Endothelial cell (in vitro differentiated cells): ENCODE data around the gene ASB13. TPM values are rescaled to one million over a fixed set of nuclear protein-coding genes. Genes with fewer than 3 reads are reported as not detected.

Experiments
- DNase-seq: peaks from one replicate; pipeline ENCODE4 v3.0.0; 2021; ENCODE audit warnings: low spot score
- H3K27ac Mint-ChIP-seq: one replicate; pipeline ENCODE4 v1.8.0; 2021; ENCODE audit warnings: mixed read lengths, inconsistent platforms; ENCODE audit not compliant: unreplicated experiment
- H3K27me3 Mint-ChIP-seq: one replicate; pipeline ENCODE4 v1.8.0; 2021; ENCODE audit warnings: mild to moderate bottlenecking, moderate library complexity, mixed read lengths, inconsistent platforms; ENCODE audit not compliant: unreplicated experiment
- H3K36me3 Mint-ChIP-seq: one replicate; pipeline ENCODE4 v1.8.0; 2021; ENCODE audit warnings: mild to moderate bottlenecking, low read depth, mixed read lengths, inconsistent platforms; ENCODE audit not compliant: unreplicated experiment
- H3K4me1 Mint-ChIP-seq: one replicate; pipeline ENCODE4 v1.8.0; 2021; ENCODE audit warnings: mild to moderate bottlenecking, mixed read lengths, inconsistent platforms; ENCODE audit not compliant: unreplicated experiment
- H3K4me3 Mint-ChIP-seq: one replicate; pipeline ENCODE4 v1.8.0; 2021; ENCODE audit warnings: mild to moderate bottlenecking, mixed read lengths, inconsistent platforms; ENCODE audit not compliant: unreplicated experiment
- H3K9me3 Mint-ChIP-seq: one replicate; pipeline ENCODE4 v1.8.0; 2021; ENCODE audit warnings: mixed read lengths, inconsistent platforms; ENCODE audit not compliant: unreplicated experiment
- CTCF ChIP-seq: fragments of 200-600 bp; sonication (generic); IDR thresholded peaks from one replicate; pipeline ENCODE4 v1.5.0; 2021; ENCODE audit warnings: antibody characterized with exemption; ENCODE audit not compliant: unreplicated experiment
- total RNA-seq: library from RNA; stranded (reverse); fragmentation: NEBNext Ultra II Directional; extraction: Animal tissue kit (Norgen Biotek cat#: 25700); gene quantifications from one replicate; pipeline ENCODE4 v1.2.1, GENCODE V29; 2021; ENCODE audit not compliant: unreplicated experiment

ASB13 gene
- total RNA-seq, 1 donor from 2014 or later = 22.5 TPM

DNA sequence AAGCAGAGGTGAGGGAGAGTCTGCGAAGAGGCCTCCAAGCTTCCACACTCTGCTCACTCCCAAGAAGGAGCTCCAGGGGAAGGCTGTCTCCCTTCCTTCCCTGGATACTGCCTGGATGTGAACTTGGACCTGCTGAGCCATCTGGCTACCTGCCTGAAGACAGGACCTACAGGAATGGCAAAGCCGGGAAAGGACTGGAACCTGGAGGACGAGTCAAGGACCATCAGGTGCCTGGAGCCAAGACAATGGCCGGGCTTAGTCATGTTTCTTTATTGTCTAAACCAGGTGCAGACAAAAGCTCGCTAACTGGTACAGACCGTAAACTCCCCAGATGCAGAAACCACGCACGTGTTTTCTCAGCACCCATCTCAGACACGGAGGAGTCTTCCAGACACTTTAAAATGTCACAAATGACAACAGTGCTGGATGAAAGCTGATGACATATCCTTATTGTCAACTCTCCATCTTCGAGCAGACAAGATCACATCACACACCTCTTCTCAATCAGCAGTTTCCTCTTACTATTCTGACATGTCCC is 12.1 kb downstream of the ASB13 start:
- TF ChIP-seq CTCF = no peak
- Mint-ChIP-seq H3K4me3 (no peak overlapping the region), H3K9me3 (no peaks in the 10 kb centered on the region), H3K36me3 (peaks cover 11% of the 10 kb centered on the region), H3K27ac (no peak overlapping the region), H3K4me1 (peaks cover 9% of the 10 kb centered on the region), H3K27me3 (peaks cover 9% of the 10 kb centered on the region)
- DNase-seq = no peak

DNA sequence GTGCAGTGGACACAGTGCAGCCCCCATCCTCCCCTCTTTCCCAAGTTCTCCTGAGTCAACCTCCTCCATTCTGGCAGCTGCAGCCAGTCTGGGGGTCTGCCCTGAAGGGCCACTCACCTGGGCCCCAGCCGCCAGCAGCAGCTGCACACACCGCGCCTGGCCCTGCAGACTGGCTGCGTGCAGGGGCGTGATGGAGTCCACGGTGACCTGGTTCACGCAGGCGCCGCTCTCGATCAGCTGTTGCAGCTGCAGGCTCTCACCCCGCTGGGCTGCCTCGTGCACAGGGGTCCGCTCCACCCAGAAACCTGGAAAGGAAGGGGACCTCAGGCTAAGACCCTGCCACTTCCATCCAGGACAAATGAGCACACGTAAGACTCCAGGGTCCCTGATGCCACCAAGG is 13.6 kb downstream of the ASB13 start:
- peaks cover 3% of the 10 kb centered on the region for H3K4me1 Mint-ChIP-seq
- H3K27ac Mint-ChIP-seq = no peak overlapping the region
- no peak for DNase-seq
- peaks cover 10% of the 10 kb centered on the region for H3K27me3 Mint-ChIP-seq
- no peak for TF ChIP-seq CTCF
- H3K4me3 Mint-ChIP-seq = no peak overlapping the region
- peaks cover 10% of the 10 kb centered on the region for H3K36me3 Mint-ChIP-seq
- no peaks in the 10 kb centered on the region for H3K9me3 Mint-ChIP-seq

GRCh38 chr10:5651388-5651764 is 15.0 kb downstream of the ASB13 start:
- Mint-ChIP-seq H3K9me3 (no peaks in the 10 kb centered on the region), H3K27ac (no peak overlapping the region), H3K27me3 (peaks cover 10% of the 10 kb centered on the region), H3K4me3 (no peak overlapping the region), H3K4me1 (peaks cover 13% of the 10 kb centered on the region), H3K36me3 (peaks cover 10% of the 10 kb centered on the region)
- DNase-seq = no peak
- no peak for TF ChIP-seq CTCF

- TF ChIP-seq CTCF = no peak
- Mint-ChIP-seq H3K36me3 (peaks cover 10% of the 10 kb centered on the region), H3K27me3 (peaks cover 10% of the 10 kb centered on the region), H3K27ac (no peak overlapping the region), H3K4me1 (peaks cover 19% of the 10 kb centered on the region), H3K9me3 (no peaks in the 10 kb centered on the region), H3K4me3 (no peak overlapping the region)
- DNase-seq = no peak
Observed at GRCh38 chr10:5650664-5651387, 15.6 kb downstream of the ASB13 start.

DNA sequence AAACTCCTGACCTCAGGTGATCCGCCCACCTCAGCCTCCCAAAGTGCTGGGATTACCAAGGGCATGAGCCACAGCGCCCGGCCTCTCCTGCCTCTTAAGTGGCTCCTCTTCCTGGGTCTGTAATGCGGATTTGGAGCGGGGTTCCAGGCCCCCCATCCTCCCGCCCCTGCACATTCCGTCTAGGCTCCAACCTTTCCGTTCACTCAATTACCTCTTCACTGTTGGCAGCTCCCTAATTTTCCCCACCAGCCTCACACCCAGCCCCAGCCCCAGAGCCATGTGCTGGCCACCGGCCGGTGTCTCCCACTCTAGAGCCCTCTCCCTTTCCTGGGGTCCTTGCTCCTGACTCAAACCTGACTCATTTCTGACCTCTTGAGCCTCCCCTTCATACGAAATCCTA is 16.6 kb downstream of the ASB13 start:
- H3K4me1 Mint-ChIP-seq = peaks cover 26% of the 10 kb centered on the region
- DNase-seq = no peak
- no peak for TF ChIP-seq CTCF
- H3K4me3 Mint-ChIP-seq = peak overlapping the region; percentile 27
- H3K27ac Mint-ChIP-seq = no peak overlapping the region
- H3K9me3 Mint-ChIP-seq = no peaks in the 10 kb centered on the region
- H3K36me3 Mint-ChIP-seq = peaks cover 10% of the 10 kb centered on the region
- peaks cover 10% of the 10 kb centered on the region for H3K27me3 Mint-ChIP-seq
